ENCODE measurements around the gene RRAD.
"Not testable (repeated sequence)": the region's sequence is repeated elsewhere in the genome, so short reads cannot be mapped to it uniquely, and the experiment has no call there.

The RRAD gene

GRCh38 chr16:66935314-66936011, 10.1 kb upstream of the RRAD start, which contains the start of gene CES2:
Gene CES2, plus strand, starts transcription at chr16:66935516. Its CDS starts 120 bp downstream, at chr16:66935636.
- H3K9me3 ChIP-seq (ENCODE audit: low read length): no peaks in the 10 kb centered on the region
- peaks cover 25% of the 10 kb centered on the region for H3K36me3 ChIP-seq (ENCODE audit: insufficient read depth, low read length)
- peak within 1 kb of the TSS; percentile 87 for H3K4me3 ChIP-seq (ENCODE audit: low read length)
- H3K4me1 ChIP-seq (ENCODE audit: insufficient read depth, low read length): peaks cover 22% of the 10 kb centered on the region
- H2AFZ ChIP-seq (ENCODE audit: low read depth, low read length): peak within 1 kb of the TSS; percentile 64
- no peaks in the 10 kb centered on the region for H3K27me3 ChIP-seq (ENCODE audit: insufficient read depth, low read length)

GRCh38 chr16:66934839-66935313, 9.5 kb upstream of the RRAD start:
- H3K36me3 ChIP-seq (ENCODE audit: insufficient read depth, low read length): peaks cover 19% of the 10 kb centered on the region
- peak overlapping the region; percentile 64 for H2AFZ ChIP-seq (ENCODE audit: low read depth, low read length)
- H3K4me3 ChIP-seq (ENCODE audit: low read length): peak overlapping the region; percentile 87

GRCh38 chr16:66934138-66934838, 9.0 kb upstream of the RRAD start, which contains the start of gene CIAO2B:
Gene CIAO2B, minus strand, starts transcription at chr16:66934402. Its CDS starts 38 bp downstream, at chr16:66934364.
- no peaks in the 10 kb centered on the region for H3K27me3 ChIP-seq (ENCODE audit: insufficient read depth, low read length)
- peaks cover 22% of the 10 kb centered on the region for H3K4me1 ChIP-seq (ENCODE audit: insufficient read depth, low read length)
- H3K9me3 ChIP-seq (ENCODE audit: low read length): no peaks in the 10 kb centered on the region
- peak within 1 kb of the TSS; percentile 87 for H3K4me3 ChIP-seq (ENCODE audit: low read length)
- H3K36me3 ChIP-seq (ENCODE audit: insufficient read depth, low read length): peaks cover 14% of the 10 kb centered on the region
- peak within 1 kb of the TSS; percentile 64 for H2AFZ ChIP-seq (ENCODE audit: low read depth, low read length)

More at GRCh38 chr16:66934839-66935313, 9.5 kb upstream of the RRAD start:
- not testable (repeated sequence) for H3K9me3 ChIP-seq (ENCODE audit: low read length); H3K27me3 ChIP-seq (ENCODE audit: insufficient read depth, low read length)
- H3K4me1 ChIP-seq (ENCODE audit: insufficient read depth, low read length): peaks cover 22% of the 10 kb centered on the region

DNA sequence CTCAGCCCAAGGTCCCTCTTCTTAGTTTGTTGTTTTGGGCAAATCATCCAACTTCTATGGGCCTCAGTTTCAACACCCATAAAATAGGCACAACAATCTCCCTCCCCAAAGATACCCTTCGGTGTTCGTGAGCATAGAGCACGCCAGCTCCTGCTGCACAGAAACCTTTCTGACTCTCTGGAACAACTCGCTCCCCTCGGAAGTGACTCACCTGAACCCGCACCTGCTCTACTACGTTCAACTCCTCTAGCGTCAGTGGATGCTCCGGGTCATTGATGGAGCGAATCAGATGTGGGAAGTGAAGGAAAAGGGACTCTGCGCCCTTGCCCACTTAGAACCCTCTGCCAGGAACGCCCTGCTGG, 8.4 kb upstream of the RRAD start:
- no peaks in the 10 kb centered on the region for H3K9me3 ChIP-seq (ENCODE audit: low read length)
- no peaks in the 10 kb centered on the region for H3K27me3 ChIP-seq (ENCODE audit: insufficient read depth, low read length)
- peak overlapping the region; percentile 64 for H2AFZ ChIP-seq (ENCODE audit: low read depth, low read length)
- peaks cover 22% of the 10 kb centered on the region for H3K4me1 ChIP-seq (ENCODE audit: insufficient read depth, low read length)
- peaks cover 12% of the 10 kb centered on the region for H3K36me3 ChIP-seq (ENCODE audit: insufficient read depth, low read length)
- H3K4me3 ChIP-seq (ENCODE audit: low read length): peak overlapping the region; percentile 87

GRCh38 chr16:66932076-66932475, 6.7 kb upstream of the RRAD start:
- peaks cover 36% of the 10 kb centered on the region for H3K4me1 ChIP-seq (ENCODE audit: insufficient read depth, low read length)
- H3K9me3 ChIP-seq (ENCODE audit: low read length): no peaks in the 10 kb centered on the region
- peaks cover 4% of the 10 kb centered on the region for H3K36me3 ChIP-seq (ENCODE audit: insufficient read depth, low read length)
- no peak overlapping the region for H3K4me3 ChIP-seq (ENCODE audit: low read length)
- H2AFZ ChIP-seq (ENCODE audit: low read depth, low read length): no peak overlapping the region
- H3K27me3 ChIP-seq (ENCODE audit: insufficient read depth, low read length): no peaks in the 10 kb centered on the region

DNA sequence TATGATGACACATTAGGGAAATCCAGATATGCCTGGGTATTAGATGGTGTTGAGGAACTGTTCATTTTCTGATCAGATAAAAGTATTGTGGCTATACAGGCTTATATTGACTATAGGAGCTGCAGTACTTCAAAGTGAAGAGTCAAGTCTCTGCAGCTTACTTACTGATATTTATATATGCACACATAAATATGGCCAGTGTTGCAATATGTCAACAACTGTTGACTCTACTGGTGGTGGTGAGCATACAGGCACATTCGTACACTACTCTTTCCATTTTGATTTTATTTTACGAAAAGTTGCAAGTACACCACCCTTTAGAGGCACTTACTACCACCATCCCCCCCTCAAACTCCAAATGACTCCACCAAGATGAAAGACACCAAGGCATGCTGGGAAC, 6.3 kb upstream of the RRAD start:
- Histone ChIP-seq H3K9me3 (ENCODE audit: low read length) (no peaks in the 10 kb centered on the region), H2AFZ (ENCODE audit: low read depth, low read length) (no peak overlapping the region), H3K27me3 (ENCODE audit: insufficient read depth, low read length) (no peaks in the 10 kb centered on the region), H3K36me3 (ENCODE audit: insufficient read depth, low read length) (peaks cover 4% of the 10 kb centered on the region), H3K4me3 (ENCODE audit: low read length) (no peak overlapping the region), H3K4me1 (ENCODE audit: insufficient read depth, low read length) (peaks cover 40% of the 10 kb centered on the region)

DNA sequence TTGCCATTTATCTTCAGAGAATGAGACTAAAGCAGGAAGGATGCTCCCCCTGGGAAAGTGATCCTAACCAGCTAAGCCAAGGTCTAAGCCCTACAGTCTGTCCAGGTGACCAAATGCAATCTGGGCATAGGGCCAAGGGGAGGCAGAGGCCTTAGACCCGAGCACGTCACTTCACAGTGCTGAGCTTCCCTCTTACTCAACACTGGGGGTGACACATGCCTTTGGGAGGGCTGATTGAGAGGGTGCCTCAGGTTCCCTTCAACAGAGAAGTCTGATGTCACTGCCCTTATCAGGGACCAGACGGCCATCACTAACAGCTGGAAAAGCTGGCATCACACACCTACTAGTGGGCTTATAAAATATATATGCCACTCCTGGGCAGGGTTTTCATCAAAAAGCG, 4.9 kb upstream of the RRAD start:
- no peaks in the 10 kb centered on the region for H3K36me3 ChIP-seq (ENCODE audit: insufficient read depth, low read length)
- peaks cover 43% of the 10 kb centered on the region for H3K4me1 ChIP-seq (ENCODE audit: insufficient read depth, low read length)
- H3K9me3 ChIP-seq (ENCODE audit: low read length): no peaks in the 10 kb centered on the region
- H3K4me3 ChIP-seq (ENCODE audit: low read length): no peak overlapping the region
- H2AFZ ChIP-seq (ENCODE audit: low read depth, low read length): no peak overlapping the region
- H3K27me3 ChIP-seq (ENCODE audit: insufficient read depth, low read length): peaks cover 8% of the 10 kb centered on the region

DNA sequence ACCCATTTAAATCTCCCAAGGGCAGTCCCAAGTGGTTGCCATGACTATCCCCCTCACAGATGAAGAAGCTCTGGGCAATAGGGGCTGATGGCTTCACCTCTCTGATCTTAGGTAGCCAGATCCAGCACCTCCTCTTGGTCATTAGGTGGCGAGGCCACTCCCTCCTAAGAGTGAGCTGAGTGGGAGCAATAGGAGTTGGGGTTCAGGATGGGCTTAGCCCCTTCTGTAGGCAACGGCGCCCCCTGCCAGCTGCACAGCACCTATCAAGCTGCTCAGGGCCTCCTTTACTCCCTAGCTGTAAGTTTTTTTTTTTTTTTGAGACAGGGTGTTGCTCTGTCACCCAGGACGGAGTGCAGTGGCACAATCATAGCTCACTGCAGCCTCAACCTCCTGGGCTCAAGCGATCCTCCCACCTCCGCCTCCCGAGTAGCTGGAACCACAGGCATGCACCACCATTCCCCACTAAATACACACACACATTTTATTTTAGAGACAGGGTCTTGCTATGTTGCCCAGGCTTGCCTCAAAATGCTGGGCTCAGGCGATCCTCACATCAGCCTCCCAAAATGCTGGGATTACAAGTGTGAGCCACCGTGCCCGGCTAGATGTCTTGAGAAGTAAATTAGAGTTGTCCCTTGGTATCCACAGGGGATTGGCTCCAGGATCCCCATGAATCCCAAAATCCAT, 3.5 kb upstream of the RRAD start:
- no peaks in the 10 kb centered on the region for H3K36me3 ChIP-seq (ENCODE audit: insufficient read depth, low read length)
- H3K9me3 ChIP-seq (ENCODE audit: low read length): no peaks in the 10 kb centered on the region
- peaks cover 20% of the 10 kb centered on the region for H3K27me3 ChIP-seq (ENCODE audit: insufficient read depth, low read length)
- H3K4me1 ChIP-seq (ENCODE audit: insufficient read depth, low read length): peaks cover 42% of the 10 kb centered on the region
- H3K4me3 ChIP-seq (ENCODE audit: low read length): no peak overlapping the region
- H2AFZ ChIP-seq (ENCODE audit: low read depth, low read length): no peak overlapping the region

DNA sequence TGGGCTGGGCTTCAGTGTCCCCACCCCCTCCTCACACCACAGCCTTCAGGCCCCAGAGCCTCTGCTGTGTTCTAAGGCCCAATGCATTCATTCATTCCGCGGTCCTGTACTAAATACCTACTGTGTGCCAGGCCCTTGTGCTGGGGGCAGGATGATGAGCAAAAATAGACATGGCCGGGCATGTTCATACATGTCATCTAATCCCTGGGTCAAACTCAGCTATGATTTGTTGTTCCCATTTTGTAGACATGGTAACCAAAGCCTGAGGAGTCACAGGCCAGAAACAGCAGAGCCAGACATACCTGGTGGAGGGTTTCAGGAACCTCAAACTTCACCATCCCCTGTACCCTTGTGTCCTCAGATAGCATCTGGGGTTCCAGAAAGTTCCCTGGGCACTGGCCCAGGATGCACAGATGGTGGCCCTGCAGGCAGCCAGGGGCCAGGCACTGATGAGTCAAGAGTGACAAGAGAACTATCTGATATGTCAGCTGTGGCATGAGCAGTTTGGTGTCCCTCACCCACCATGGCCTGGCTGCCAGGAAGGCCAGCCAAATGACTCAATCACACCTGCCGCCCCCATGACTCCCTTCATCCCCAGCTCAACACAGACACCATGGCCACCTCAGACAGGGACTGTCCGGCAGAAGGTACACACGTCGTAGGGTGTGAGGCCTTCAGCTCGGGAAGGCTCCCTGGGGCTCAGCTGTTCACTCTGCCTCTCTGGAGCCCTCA, 2.7 kb upstream of the RRAD start:
- H3K36me3 ChIP-seq (ENCODE audit: insufficient read depth, low read length): no peaks in the 10 kb centered on the region
- H3K9me3 ChIP-seq (ENCODE audit: low read length): no peaks in the 10 kb centered on the region
- H2AFZ ChIP-seq (ENCODE audit: low read depth, low read length): no peak overlapping the region
- peaks cover 27% of the 10 kb centered on the region for H3K27me3 ChIP-seq (ENCODE audit: insufficient read depth, low read length)
- H3K4me1 ChIP-seq (ENCODE audit: insufficient read depth, low read length): peaks cover 34% of the 10 kb centered on the region
- H3K4me3 ChIP-seq (ENCODE audit: low read length): no peak overlapping the region

DNA sequence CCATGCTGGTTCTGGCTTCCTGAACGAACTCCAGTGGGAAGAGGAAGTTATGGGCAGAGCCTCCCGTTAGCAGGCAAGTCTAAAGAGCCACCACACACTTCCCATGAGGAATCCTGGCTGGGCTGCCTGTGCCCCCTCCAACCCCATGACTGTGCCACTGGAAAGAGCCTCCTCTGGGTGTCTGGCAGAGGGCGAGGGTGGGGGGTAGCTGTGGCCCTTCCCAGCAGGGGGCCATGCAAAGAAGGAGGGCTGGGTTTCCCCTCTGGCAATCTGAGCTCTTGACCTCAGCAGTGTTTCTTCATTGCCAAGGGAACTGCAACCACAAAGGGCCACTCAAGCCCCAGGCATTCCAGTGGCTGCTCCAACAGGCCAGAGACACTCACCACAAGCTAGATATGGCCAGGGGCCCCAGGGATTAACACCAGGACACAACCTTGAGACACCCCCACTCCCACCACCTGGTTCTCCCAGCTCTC, 1.7 kb upstream of the RRAD start:
- Histone ChIP-seq H3K4me1 (ENCODE audit: insufficient read depth, low read length) (peaks cover 31% of the 10 kb centered on the region), H3K9me3 (ENCODE audit: low read length) (no peaks in the 10 kb centered on the region), H3K27me3 (ENCODE audit: insufficient read depth, low read length) (peaks cover 30% of the 10 kb centered on the region), H2AFZ (ENCODE audit: low read depth, low read length) (no peak overlapping the region), H3K4me3 (ENCODE audit: low read length) (no peak overlapping the region), H3K36me3 (ENCODE audit: insufficient read depth, low read length) (no peaks in the 10 kb centered on the region)

DNA sequence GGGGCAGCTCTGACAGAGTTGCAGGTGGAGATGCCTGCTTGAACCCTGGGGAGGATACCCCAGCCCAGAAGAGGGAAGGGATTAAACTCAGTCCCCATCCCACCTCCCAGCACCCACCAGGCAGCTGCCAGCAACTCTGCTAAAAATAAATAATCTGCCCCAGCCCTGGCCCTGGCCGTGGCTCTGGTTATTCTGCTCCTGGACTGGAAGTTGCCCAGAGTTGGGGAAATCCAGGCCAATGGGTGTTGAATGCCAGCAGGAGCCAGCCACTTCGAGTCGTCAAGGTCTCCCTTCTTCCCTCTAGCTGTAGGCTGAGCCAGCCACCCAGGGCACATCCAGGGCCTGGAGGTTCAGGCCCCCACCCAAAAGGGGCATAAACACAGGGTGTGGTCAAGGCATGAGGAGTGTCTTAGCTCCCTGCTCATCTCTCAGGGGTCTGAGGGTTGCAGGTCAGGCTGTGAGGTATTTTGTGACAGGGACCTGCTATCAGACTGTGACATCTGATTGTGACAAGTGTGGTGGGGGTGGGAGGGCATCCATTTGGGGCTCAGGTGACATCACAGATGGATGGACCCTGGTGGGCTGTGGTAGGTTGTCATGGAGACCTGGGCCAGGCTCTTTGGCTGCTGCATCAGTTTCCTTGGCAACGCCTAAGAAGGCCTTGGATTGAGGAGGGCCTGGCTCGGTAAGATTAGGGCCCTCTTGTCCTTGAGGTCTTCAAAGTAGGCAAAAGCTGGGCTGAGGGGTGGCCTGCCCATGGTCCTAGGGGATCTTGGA, 1.0 kb upstream of the RRAD start:
- Histone ChIP-seq H3K4me3 (ENCODE audit: low read length) (no peak overlapping the region), H2AFZ (ENCODE audit: low read depth, low read length) (no peak overlapping the region), H3K9me3 (ENCODE audit: low read length) (no peaks in the 10 kb centered on the region), H3K36me3 (ENCODE audit: insufficient read depth, low read length) (no peaks in the 10 kb centered on the region), H3K27me3 (ENCODE audit: insufficient read depth, low read length) (peaks cover 32% of the 10 kb centered on the region), H3K4me1 (ENCODE audit: insufficient read depth, low read length) (peaks cover 31% of the 10 kb centered on the region)
